ENCODE data around the gene GPR148.

The GPR148 gene

DNA sequence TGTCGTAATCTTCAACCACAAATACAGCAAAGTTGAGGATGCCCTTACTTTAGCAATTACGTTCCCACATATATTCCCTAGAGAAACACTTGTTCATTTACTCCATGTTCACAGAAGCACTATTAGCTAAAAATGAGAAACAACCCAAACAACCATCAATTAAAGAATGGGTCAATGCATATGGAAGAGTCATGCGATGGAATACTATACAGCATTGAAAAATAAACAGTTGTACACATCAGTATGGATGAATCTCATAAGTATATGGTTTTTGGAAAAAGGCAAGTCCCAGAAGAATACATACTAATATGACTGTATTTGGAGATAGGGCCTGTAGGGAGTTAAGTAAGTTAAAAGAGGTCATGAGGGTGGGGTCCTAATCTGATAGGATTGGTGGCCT, 6.3 kb downstream of the GPR148 start:
- no peak overlapping the region for H3K4me3 ChIP-seq (replicated peaks; ENCODE audit: insufficient read depth, low read length)
- H3K27me3 ChIP-seq (ENCODE audit: insufficient read depth, poor library complexity, severe bottlenecking) = peaks cover 2% of the 10 kb centered on the region
- no peak overlapping the region for H3K27ac ChIP-seq (replicated peaks)
- no peak for TF ChIP-seq SPI1 (IDR thresholded peaks at IDR 0.05; ENCODE audit: borderline replicate concordance, low read depth)
- TF ChIP-seq, protein P1, sequence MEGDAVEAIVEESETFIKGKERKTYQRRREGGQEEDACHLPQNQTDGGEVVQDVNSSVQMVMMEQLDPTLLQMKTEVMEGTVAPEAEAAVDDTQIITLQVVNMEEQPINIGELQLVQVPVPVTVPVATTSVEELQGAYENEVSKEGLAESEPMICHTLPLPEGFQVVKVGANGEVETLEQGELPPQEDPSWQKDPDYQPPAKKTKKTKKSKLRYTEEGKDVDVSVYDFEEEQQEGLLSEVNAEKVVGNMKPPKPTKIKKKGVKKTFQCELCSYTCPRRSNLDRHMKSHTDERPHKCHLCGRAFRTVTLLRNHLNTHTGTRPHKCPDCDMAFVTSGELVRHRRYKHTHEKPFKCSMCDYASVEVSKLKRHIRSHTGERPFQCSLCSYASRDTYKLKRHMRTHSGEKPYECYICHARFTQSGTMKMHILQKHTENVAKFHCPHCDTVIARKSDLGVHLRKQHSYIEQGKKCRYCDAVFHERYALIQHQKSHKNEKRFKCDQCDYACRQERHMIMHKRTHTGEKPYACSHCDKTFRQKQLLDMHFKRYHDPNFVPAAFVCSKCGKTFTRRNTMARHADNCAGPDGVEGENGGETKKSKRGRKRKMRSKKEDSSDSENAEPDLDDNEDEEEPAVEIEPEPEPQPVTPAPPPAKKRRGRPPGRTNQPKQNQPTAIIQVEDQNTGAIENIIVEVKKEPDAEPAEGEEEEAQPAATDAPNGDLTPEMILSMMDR (IDR thresholded peaks at IDR 0.05; ENCODE audit: insufficient read depth, low read length) = no peak
- TF ChIP-seq GABPA (IDR thresholded peaks at IDR 0.05; ENCODE audit: low read depth) = no peak
- no peak for TF ChIP-seq POLR2AphosphoS5 (IDR thresholded peaks at IDR 0.05; ENCODE audit: low read depth)
- TF ChIP-seq, protein P2, sequence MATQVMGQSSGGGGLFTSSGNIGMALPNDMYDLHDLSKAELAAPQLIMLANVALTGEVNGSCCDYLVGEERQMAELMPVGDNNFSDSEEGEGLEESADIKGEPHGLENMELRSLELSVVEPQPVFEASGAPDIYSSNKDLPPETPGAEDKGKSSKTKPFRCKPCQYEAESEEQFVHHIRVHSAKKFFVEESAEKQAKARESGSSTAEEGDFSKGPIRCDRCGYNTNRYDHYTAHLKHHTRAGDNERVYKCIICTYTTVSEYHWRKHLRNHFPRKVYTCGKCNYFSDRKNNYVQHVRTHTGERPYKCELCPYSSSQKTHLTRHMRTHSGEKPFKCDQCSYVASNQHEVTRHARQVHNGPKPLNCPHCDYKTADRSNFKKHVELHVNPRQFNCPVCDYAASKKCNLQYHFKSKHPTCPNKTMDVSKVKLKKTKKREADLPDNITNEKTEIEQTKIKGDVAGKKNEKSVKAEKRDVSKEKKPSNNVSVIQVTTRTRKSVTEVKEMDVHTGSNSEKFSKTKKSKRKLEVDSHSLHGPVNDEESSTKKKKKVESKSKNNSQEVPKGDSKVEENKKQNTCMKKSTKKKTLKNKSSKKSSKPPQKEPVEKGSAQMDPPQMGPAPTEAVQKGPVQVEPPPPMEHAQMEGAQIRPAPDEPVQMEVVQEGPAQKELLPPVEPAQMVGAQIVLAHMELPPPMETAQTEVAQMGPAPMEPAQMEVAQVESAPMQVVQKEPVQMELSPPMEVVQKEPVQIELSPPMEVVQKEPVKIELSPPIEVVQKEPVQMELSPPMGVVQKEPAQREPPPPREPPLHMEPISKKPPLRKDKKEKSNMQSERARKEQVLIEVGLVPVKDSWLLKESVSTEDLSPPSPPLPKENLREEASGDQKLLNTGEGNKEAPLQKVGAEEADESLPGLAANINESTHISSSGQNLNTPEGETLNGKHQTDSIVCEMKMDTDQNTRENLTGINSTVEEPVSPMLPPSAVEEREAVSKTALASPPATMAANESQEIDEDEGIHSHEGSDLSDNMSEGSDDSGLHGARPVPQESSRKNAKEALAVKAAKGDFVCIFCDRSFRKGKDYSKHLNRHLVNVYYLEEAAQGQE (IDR thresholded peaks at IDR 0.05; ENCODE audit: insufficient replicate concordance, low read depth) = no peak
- DNase-seq (ENCODE audit: low read depth in 1 of 2, low spot score in 1 of 2) = no peak

GRCh38 chr2:130736487-130736886, 7.6 kb downstream of the GPR148 start:
- DNase-seq (ENCODE audit: low read depth in 1 of 2, low spot score in 1 of 2) = no peak
- Histone ChIP-seq H3K4me3 (replicated peaks; ENCODE audit: insufficient read depth, low read length) (no peak overlapping the region), H3K27me3 (ENCODE audit: insufficient read depth, poor library complexity, severe bottlenecking) (no peaks in the 10 kb centered on the region), H3K27ac (replicated peaks) (no peak overlapping the region)
- TF ChIP-seq POLR2AphosphoS5 (IDR thresholded peaks at IDR 0.05; ENCODE audit: low read depth) = no peak
- no peak for TF ChIP-seq GABPA (IDR thresholded peaks at IDR 0.05; ENCODE audit: low read depth)
- TF ChIP-seq, protein P1 (IDR thresholded peaks at IDR 0.05; ENCODE audit: insufficient read depth, low read length) = no peak
- TF ChIP-seq, protein P2 (IDR thresholded peaks at IDR 0.05; ENCODE audit: insufficient replicate concordance, low read depth) = no peak
- TF ChIP-seq SPI1 (IDR thresholded peaks at IDR 0.05; ENCODE audit: borderline replicate concordance, low read depth) = no peak

- H3K27ac ChIP-seq (replicated peaks) = no peak overlapping the region
- no peak for DNase-seq (ENCODE audit: low read depth in 1 of 2, low spot score in 1 of 2)
- TF ChIP-seq POLR2AphosphoS5 (IDR thresholded peaks at IDR 0.05; ENCODE audit: low read depth) = no peak
- TF ChIP-seq, protein P1 (IDR thresholded peaks at IDR 0.05; ENCODE audit: insufficient read depth, low read length) = no peak
- TF ChIP-seq, protein P2 (IDR thresholded peaks at IDR 0.05; ENCODE audit: insufficient replicate concordance, low read depth) = no peak
- no peak for TF ChIP-seq SPI1 (IDR thresholded peaks at IDR 0.05; ENCODE audit: borderline replicate concordance, low read depth)
- TF ChIP-seq GABPA (IDR thresholded peaks at IDR 0.05; ENCODE audit: low read depth) = no peak
- no peaks in the 10 kb centered on the region for H3K27me3 ChIP-seq (ENCODE audit: insufficient read depth, poor library complexity, severe bottlenecking)
- H3K4me3 ChIP-seq (replicated peaks; ENCODE audit: insufficient read depth, low read length) = no peak overlapping the region
Observed at GRCh38 chr2:130737592-130737991, 8.7 kb downstream of the GPR148 start.

Measured in HL-60 (cell line).